22Rv1 (cell line): ENCODE measurements around the gene PORCN.

Experiments
- H3K27ac ChIP-seq: fragments of 450-650 bp; 2 replicates; pipeline ENCODE4 v1.5.1; 2017
- CTCF ChIP-seq: fragments of 450-650 bp; IDR thresholded peaks from 2 replicates; pipeline ENCODE4 v1.5.1; 2017; ENCODE audit warnings: mild to moderate bottlenecking
- ZFX ChIP-seq: fragments of 450-650 bp; IDR thresholded peaks from 2 replicates; pipeline ENCODE4 v1.6.1; 2017; ENCODE audit warnings: antibody characterized with exemption, borderline replicate concordance

The PORCN gene

DNA sequence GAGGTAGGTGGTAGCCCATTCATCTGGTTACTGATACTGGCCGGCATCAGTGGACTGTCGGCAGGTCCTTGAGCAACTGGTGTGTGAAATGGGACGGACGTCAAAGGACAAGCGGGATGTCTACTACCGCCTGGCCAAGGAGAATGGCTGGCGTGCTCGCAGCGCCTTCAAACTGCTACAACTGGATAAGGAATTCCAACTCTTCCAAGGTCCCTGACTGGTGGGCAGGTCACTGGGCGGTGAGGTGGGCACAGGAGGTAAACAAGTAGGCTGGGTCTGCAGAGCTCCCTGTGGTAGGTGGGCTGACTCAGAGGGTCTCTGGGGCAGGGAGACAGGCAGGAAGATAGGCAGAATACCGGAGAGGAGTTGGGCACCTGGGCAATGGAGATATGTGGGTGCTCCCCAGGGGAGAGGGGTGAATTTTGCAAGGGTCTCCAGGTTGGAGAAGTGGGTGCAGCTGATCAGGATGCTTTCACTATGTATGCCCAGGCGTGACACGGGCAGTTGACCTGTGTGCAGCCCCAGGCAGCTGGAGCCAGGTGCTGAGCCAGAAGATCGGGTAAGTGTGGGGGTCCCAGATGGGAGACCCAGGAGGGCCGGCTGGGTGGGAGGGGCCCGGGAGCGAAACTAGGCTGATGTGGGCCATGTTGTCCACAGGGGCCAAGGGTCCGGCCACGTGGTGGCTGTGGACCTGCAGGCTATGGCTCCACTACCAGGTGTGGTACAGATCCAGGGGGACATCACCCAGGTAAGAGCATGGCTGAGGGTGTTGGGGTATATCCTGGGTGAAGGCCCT, 30.6 kb upstream of the PORCN start:
- TF ChIP-seq ZFX: no peak
- TF ChIP-seq CTCF: no peak
- H3K27ac ChIP-seq: no peak overlapping the region

GRCh38 chrX:48478806-48479205, 30.0 kb upstream of the PORCN start:
- H3K27ac ChIP-seq: no peak overlapping the region

DNA sequence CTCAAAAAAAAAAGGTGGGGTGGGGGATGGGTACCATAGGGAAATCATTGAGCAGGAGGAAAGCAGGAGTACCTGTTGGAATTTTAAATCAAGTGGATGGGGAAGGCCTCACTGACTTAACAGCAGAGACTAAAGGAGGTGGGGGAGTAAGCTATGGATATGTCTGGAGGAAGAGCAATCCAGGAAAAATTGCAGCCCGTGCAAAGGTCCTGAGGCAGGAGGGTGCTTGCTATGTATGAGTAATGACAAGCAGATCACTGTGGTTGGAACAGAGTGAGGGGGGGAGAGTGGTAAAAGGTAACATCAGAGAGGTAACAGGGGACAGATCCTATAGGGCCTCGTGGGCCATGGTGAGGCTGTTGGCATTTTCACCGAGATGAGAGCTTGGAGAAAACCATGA, 28.6 kb upstream of the PORCN start:
- no peak overlapping the region for H3K27ac ChIP-seq
- no peak for TF ChIP-seq CTCF
- TF ChIP-seq ZFX: no peak

More at GRCh38 chrX:48478806-48479205, 30.0 kb upstream of the PORCN start:
- no peak for TF ChIP-seq CTCF
- TF ChIP-seq ZFX: no peak

- no peak overlapping the region for H3K27ac ChIP-seq
- TF ChIP-seq ZFX (no peak), CTCF (no peak)
Observed at GRCh38 chrX:48480583-48480982, 28.2 kb upstream of the PORCN start.

DNA sequence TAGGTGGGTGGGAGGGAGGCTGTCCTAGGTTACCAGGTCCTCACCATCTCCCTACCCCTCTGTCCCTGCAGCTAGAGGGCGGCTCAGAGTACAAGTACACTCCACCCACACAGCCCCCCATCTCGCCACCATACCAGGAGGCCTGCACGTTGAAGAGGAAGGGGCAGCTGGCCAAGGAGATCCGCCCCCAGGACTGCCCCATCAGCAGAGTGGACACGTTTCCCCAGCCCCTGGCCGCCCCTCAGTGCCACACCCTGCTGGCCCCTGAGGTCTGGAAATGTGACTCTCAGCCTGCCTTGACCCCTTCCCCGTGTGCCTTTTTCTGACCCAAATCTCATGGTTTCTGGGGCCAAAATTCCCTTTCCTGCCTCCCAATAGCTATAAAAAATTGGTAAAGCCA, 26.3 kb upstream of the PORCN start:
- no peak overlapping the region for H3K27ac ChIP-seq
- TF ChIP-seq CTCF (no peak), ZFX (no peak)

GRCh38 chrX:48487362-48487798, 21.4 kb upstream of the PORCN start:
- no peak overlapping the region for H3K27ac ChIP-seq
- TF ChIP-seq CTCF: no peak
- TF ChIP-seq ZFX: no peak

GRCh38 chrX:48488034-48488433, 20.8 kb upstream of the PORCN start:
- no peak overlapping the region for H3K27ac ChIP-seq
- TF ChIP-seq CTCF (no peak), ZFX (no peak)
